HepG2 (cell line): ENCODE data around the gene SF3B6. TPM values are rescaled to one million over a fixed set of nuclear protein-coding genes. Genes with fewer than 3 reads are reported as not detected.

Experiments used
- ARHGAP35 ChIP-seq: sonication (generic); formaldehyde crosslinking; IDR thresholded peaks from 2 replicates; pipeline ENCODE4 v1.9.0; 2022; ENCODE audit warnings: mild to moderate bottlenecking, inconsistent platforms, moderate library complexity, missing genetic modification reagents, borderline replicate concordance
- ARNT2 ChIP-seq: sonication (generic); formaldehyde crosslinking; IDR thresholded peaks from 2 replicates; pipeline ENCODE4 v1.8.0; 2022; ENCODE audit warnings: mild to moderate bottlenecking, low read depth, missing genetic modification reagents, moderate library complexity
- ELF4 ChIP-seq: sonication (generic); formaldehyde crosslinking; IDR thresholded peaks from 2 replicates; pipeline ENCODE4 v1.5.0; 2020; ENCODE audit warnings: missing genetic modification reagents, mild to moderate bottlenecking, moderate library complexity, borderline replicate concordance
- HES4 ChIP-seq: sonication (generic); formaldehyde crosslinking; IDR thresholded peaks from 2 replicates; pipeline ENCODE4 v1.9.0; 2021; ENCODE audit warnings: mild to moderate bottlenecking, missing genetic modification reagents, borderline replicate concordance
- HOMEZ ChIP-seq: IDR thresholded peaks from 2 replicates; pipeline ENCODE4 v1.6.1; 2016; ENCODE audit warnings: low read depth
- KLF13 ChIP-seq: sonication (generic); formaldehyde crosslinking; IDR thresholded peaks from 2 replicates; pipeline ENCODE4 v1.4.0; 2020; ENCODE audit warnings: mild to moderate bottlenecking, missing genetic modification reagents
- MIXL1 ChIP-seq: IDR thresholded peaks from 2 replicates; pipeline ENCODE4 v1.6.1; 2016
- NFYB ChIP-seq: sonication (generic); formaldehyde crosslinking; IDR thresholded peaks from 2 replicates; pipeline ENCODE4 v1.4.0; 2020; ENCODE audit warnings: missing genetic modification reagents
- SAFB2 ChIP-seq: sonication (generic); formaldehyde crosslinking; IDR thresholded peaks from 2 replicates; pipeline ENCODE4 v1.5.1; 2020; ENCODE audit warnings: missing genetic modification reagents, low read depth, mild to moderate bottlenecking, borderline replicate concordance
- SCMH1 ChIP-seq: sonication (generic); formaldehyde crosslinking; IDR thresholded peaks from 2 replicates; pipeline ENCODE4 v1.9.0; 2021; ENCODE audit warnings: missing genetic modification reagents, mild to moderate bottlenecking, borderline replicate concordance
- SIN3B ChIP-seq: fragments of 150-350 bp; IDR thresholded peaks from 2 replicates; pipeline ENCODE4 v1.6.1; 2014; ENCODE audit warnings: low read length
- SIX4 ChIP-seq: sonication (generic); formaldehyde crosslinking; IDR thresholded peaks from 2 replicates; pipeline ENCODE4 v1.4.0; 2020; ENCODE audit warnings: missing genetic modification reagents
- THAP11 ChIP-seq: IDR thresholded peaks from 2 replicates; pipeline ENCODE4 v1.6.1; 2016; ENCODE audit warnings: missing biosample characterization, missing genetic modification reagents
- TIGD3 ChIP-seq: sonication (generic); formaldehyde crosslinking; IDR thresholded peaks from 2 replicates; pipeline ENCODE4 v1.5.1; 2020; ENCODE audit warnings: mild to moderate bottlenecking, missing genetic modification reagents, borderline replicate concordance
- TRAFD1 ChIP-seq: sonication (generic); formaldehyde crosslinking; IDR thresholded peaks from 2 replicates; pipeline ENCODE4 v1.5.1; 2020; ENCODE audit warnings: missing genetic modification reagents, mild to moderate bottlenecking, borderline replicate concordance
- ZBTB44 ChIP-seq: sonication (generic); formaldehyde crosslinking; IDR thresholded peaks from 2 replicates; pipeline ENCODE4 v1.4.0; 2020; ENCODE audit warnings: missing genetic modification reagents
- ZKSCAN8 ChIP-seq: IDR thresholded peaks from 2 replicates; pipeline ENCODE4 v1.6.1; 2016; ENCODE audit warnings: borderline replicate concordance, missing genetic modification reagents, missing compliant biosample characterization
- ZNF430 ChIP-seq: sonication (generic); formaldehyde crosslinking; IDR thresholded peaks from 2 replicates; pipeline ENCODE4 v1.9.0; 2021; ENCODE audit warnings: mild to moderate bottlenecking, missing genetic modification reagents
- ZNF503 ChIP-seq: sonication (generic); formaldehyde crosslinking; IDR thresholded peaks from 2 replicates; pipeline ENCODE4 v1.4.0; 2020; ENCODE audit warnings: missing genetic modification reagents
- ZNF546 ChIP-seq: sonication (generic); formaldehyde crosslinking; conservative IDR thresholded peaks from 2 replicates; pipeline ENCODE4 v1.8.1; 2023; ENCODE audit warnings: mild to moderate bottlenecking, missing genetic modification reagents
- ZNF724P ChIP-seq: sonication (generic); formaldehyde crosslinking; IDR thresholded peaks from 2 replicates; pipeline ENCODE4 v1.8.0; 2022; ENCODE audit warnings: missing genetic modification reagents, borderline replicate concordance
- polyA plus RNA-seq, 8 experiments: library from polyadenylated mRNA; depleted of rRNA in 3 of 8; stranded (reverse) in 7 of 8; unstranded in 1 of 8; fragments of >200 nt; fragmentation: Illumina TruSeq in 4 of 8; extraction: Trizol in 4 of 8; gene quantifications; 2 replicates each; pipeline versions ENCODE4 v1.2.1 to v1.2.3, GENCODE V29; 2011 to 2016; ENCODE audit warnings: low read depth in 4 of 8, missing spikeins in 1 of 8, mixed read lengths in 1 of 8; ENCODE audit not compliant: insufficient read depth in 1 of 8
- total RNA-seq, 5 experiments: library from RNA; depleted of rRNA; stranded (reverse); fragments of >200 nt; fragmentation: Illumina TruSeq; extraction: Trizol; gene quantifications; 2 replicates each; pipeline ENCODE4 v1.2.3, GENCODE V29; 2016; ENCODE audit warnings: low read depth in 1 of 5

Gene SF3B6
- total and polyA plus RNA-seq, 2 of the 13 experiments (the other 11 are each of a cell fraction or from before 2014, with no cell fraction given) = 177 to 182 TPM

- TF ChIP-seq HOMEZ (CRISPR knock-in tag) = no peak; the same call in 1 of the 2 replicates
- TF ChIP-seq SIX4 (CRISPR knock-in tag) = no peak
- peak; percentile 73; the same call in 1 of the 2 replicates for TF ChIP-seq SAFB2 (CRISPR knock-in tag)
- TF ChIP-seq THAP11 (CRISPR knock-in tag) = peak; percentile 65
- TF ChIP-seq SCMH1 (CRISPR knock-in tag) = no peak
- TF ChIP-seq NFYB (CRISPR knock-in tag) = peak; percentile 44; the same call in 1 of the 2 replicates
- no peak for TF ChIP-seq ZBTB44 (CRISPR knock-in tag)
- TF ChIP-seq ZNF430 (CRISPR knock-in tag) = peak; percentile 99
- no peak; the same call in 1 of the 2 replicates for TF ChIP-seq KLF13 (CRISPR knock-in tag)
- peak; percentile 31; the same call in 1 of the 2 replicates for TF ChIP-seq ZNF724P (CRISPR knock-in tag)
- TF ChIP-seq TIGD3 (CRISPR knock-in tag) = no peak; the same call in 1 of the 2 replicates
- TF ChIP-seq MIXL1 (CRISPR knock-in tag) = no peak
- TF ChIP-seq ZNF503 (CRISPR knock-in tag) = no peak
- no peak for TF ChIP-seq TRAFD1 (CRISPR knock-in tag)
- 0 out of 2 replicates have a peak, but pooled peaks have one; percentile 47 for TF ChIP-seq ARHGAP35 (CRISPR knock-in tag)
- peak; percentile 64; the same call in 1 of the 2 replicates for TF ChIP-seq HES4
- peak; percentile 84 for TF ChIP-seq ARNT2 (CRISPR knock-in tag)
- TF ChIP-seq SIN3B = 0 out of 2 replicates have a peak, but pooled peaks have one; percentile 31
- TF ChIP-seq ZKSCAN8 = no peak
- TF ChIP-seq ZNF546 (CRISPR knock-in tag) = no peak; the same call in none of the 2 replicates
- TF ChIP-seq ELF4 (CRISPR knock-in tag) = peak; percentile 90; the same call in 1 of the 2 replicates
Measured at GRCh38 chr2:24084386-24085199, 8.5 kb upstream of the SF3B6 start, which contains the start of gene TP53I3 (continued).
